Dermis microvascular lymphatic vessel endothelial cell (primary cell): Measurements from ENCODE around the gene CCDC88C. TPM values are rescaled to one million over a fixed set of nuclear protein-coding genes. Genes with fewer than 3 reads are reported as not detected.
A peak's percentile ranks its signal among the peaks of the same experiment; 100 is the strongest.
"Not testable (repeated sequence)": the region's sequence is repeated elsewhere in the genome, so short reads cannot be mapped to it uniquely, and the experiment has no call there.

ENCODE experiments used
- DNase-seq, 2 donors: peaks; one replicate each; pipeline versions ENCODE4 v3.0.0 to v3.0.0-alpha.2; 2010; ENCODE audit warnings: low read depth in 2 of 2
- total RNA-seq: library from RNA; depleted of rRNA; stranded (reverse); fragments of >200 nt; gene quantifications from 2 replicates; pipeline ENCODE4 v1.2.1, GENCODE V29; 2014

The CCDC88C gene
- total RNA-seq, 1 donor from 2014 or later, result 12.8 TPM

DNA sequence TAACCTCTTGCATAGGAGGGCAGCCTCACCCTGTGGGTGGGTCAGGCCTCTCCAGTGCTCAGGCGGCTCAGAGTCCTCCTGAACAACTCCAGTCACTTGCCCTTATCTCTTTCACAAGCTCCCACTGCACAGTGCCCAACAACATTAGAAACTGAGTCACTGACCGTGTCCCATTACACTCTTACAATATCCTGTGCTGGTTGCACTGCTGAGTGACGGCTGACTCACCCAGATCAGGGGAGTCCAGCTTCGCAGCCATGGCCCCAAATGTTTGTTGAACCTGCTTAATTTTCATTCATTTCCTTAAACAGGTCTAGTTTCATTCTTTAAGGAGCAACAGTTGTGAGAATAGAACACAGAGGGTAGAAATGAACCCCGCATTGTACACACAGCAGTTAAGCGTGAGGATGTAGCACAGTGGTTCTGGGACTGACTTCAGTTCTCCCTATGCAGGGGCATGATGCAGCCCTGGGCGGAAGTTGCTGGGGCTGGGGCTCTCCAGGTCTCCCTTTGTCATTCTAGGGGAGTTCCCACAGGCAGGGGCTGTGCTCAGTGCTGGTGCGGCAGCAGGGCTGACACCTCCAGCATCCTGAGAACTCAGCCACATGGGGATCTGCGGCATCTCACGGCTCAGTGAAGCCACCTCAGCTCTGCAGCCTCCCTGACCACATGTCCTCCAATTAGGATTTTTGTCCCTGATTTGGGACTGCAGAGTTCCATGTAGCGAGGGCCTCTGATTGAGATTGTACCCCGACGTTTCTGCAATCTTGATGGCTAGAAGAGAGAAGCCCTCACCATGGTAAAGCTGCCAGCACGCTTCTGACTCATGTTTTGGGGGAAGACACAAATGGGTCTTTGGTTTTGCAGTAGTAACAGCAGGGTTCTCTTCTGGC is 189.3 kb downstream of the CCDC88C start:
- peak in 1 of 2 donors; percentile 89 for DNase-seq

DNA sequence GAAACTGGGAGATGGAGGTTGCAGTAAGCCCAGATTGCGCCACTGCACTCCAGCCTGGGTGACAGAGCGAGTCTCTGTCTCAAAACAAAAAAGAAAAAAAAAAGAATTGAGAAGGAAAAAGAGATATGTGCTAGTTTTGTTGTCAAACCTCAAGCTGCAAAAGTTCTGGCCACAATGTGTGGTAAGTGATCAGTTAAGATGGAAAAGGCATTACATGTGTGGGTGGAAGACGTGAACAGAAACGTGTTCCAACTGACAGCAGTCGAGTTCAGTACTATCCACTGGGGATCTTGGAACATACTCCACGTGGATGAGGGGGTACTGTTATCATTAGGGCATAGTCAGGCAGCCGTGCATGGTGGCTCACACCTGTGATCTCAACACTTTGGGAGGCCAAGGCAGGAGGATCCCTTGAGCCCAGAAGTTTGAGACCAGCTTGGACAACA is 190.4 kb downstream of the CCDC88C start:
- DNase-seq, result no peak

DNA sequence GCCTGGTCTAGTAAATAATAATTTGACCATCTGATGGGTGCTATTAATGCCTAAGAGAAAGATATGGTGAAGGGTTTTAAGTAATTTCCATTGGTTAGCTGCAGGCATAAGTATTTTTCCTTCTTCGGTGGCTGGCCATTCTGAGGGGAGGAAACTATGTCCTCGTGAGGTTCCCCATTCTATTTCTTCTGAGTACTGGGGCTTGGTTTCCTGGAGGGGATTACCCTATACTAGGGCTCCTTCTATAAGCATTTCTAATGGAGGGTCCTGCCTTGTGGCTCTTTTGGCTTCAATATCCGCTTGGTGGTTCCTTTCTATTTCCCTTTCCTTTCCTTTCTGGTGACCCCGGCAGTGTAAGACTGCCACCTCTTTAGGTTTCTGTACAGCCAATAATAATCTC is 191.3 kb downstream of the CCDC88C start:
- not testable (repeated sequence) for DNase-seq

DNA sequence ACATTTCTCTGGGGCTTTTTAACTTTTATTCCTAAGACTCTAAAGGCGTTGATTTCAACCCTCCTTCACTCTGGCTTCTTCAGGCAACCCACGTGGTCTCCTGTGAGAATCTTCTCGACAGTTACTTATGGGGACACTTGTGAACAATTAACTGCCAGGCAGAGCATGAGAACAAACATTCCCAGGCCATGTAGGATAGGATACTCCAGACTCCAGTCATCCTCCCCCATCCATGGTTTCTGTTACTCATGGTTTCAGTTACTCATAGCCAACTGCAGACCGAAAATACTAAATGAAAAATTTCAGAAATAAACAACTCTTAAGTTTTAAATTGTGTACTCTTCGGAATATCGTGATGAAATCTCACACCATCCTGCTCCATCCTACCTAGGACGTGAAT is 192.6 kb downstream of the CCDC88C start:
- no peak for DNase-seq

DNA sequence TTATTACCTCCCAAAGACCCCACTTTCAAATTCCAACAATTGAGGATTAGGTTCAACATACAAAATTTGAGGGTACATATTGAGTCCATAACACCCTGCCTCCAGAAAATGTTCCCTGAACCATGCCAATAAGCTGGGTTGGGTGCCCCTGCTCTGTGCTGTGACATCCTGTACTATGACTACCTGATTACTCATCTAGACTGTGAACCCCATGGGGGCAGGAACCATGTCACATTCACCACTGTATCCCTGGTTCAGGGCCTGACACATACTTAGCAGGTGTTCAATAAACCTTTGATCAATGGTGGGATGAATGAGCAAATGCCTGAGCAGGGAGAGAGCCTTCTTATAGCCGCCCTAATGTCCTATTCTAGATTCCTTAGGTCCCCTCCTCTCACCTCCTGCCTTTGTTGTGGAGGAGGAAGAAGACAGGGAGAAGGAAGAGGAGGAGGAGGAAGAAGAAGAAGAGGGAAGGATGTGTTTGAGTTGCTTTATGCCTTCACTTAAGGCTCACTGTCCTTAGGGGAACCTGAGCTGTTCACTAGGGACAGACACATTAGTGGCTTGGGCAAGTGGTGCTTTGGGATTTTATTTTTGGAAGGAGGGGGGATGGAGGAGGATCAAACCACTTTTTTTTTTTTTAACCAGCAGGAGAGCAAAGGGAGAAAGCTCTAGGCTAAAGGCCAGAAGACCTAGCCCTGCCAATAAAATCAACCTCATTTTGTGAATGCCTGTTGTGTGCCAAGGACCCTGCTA is 194.4 kb downstream of the CCDC88C start:
- DNase-seq, result peak in 1 of 2 donors; percentile 24

Other genes with a start within 250 kb of the CCDC88C start
- 0.63 and 0.90 TPM in 2 replicates for gene GPR68, start 173.1 kb downstream of the CCDC88C start, total RNA-seq
- 58.9 and 61.7 TPM in 2 replicates for gene PPP4R3A, start 92.5 kb upstream of the CCDC88C start, total RNA-seq